ACC112 (cell line): ENCODE data around the gene MRPL50.

ENCODE experiments used
- H2AFZ ChIP-seq: fragments of 200-600 bp; sonication (generic); one replicate; pipeline ENCODE4 v1.6.0; 2017; ENCODE audit warnings: antibody characterized with exemption, low read length; ENCODE audit not compliant: unreplicated experiment
- H3K27ac ChIP-seq: fragments of 200-600 bp; sonication (generic); 2 replicates; pipeline ENCODE4 v1.5.1; 2014; ENCODE audit warnings: low read depth, mild to moderate bottlenecking, antibody characterized with exemption, low read length, moderate library complexity
- H3K27me3 ChIP-seq: fragments of 200-600 bp; sonication (generic); 2 replicates; pipeline ENCODE4 v1.6.1; 2014; ENCODE audit warnings: mild to moderate bottlenecking, antibody characterized with exemption, low read length, moderate library complexity, mixed read lengths; ENCODE audit not compliant: insufficient read depth
- H3K36me3 ChIP-seq: fragments of 200-600 bp; sonication (generic); 2 replicates; pipeline ENCODE4 v1.6.1; 2016; ENCODE audit warnings: mild to moderate bottlenecking, antibody characterized with exemption, low read length, moderate library complexity, mixed read lengths; ENCODE audit not compliant: insufficient read depth
- H3K4me1 ChIP-seq: fragments of 200-600 bp; sonication (generic); one replicate; pipeline ENCODE4 v1.6.1; 2016; ENCODE audit warnings: low read length, mixed read lengths; ENCODE audit not compliant: insufficient read depth, unreplicated experiment, control insufficient read depth
- H3K4me3 ChIP-seq: fragments of 200-600 bp; sonication (generic); 2 replicates; pipeline ENCODE4 v1.5.1; 2014; ENCODE audit warnings: mild to moderate bottlenecking, low read depth, low read length
- H3K79me2 ChIP-seq: fragments of 200-600 bp; sonication (generic); one replicate; pipeline ENCODE4 v1.6.0; 2016; ENCODE audit warnings: low read length; ENCODE audit not compliant: control insufficient read depth, unreplicated experiment, insufficient read depth

The MRPL50 gene

GRCh38 chr9:101398068-101398929, at the start of gene MRPL50, which contains the start of gene ZNF189:
TSS of gene MRPL50 (minus strand) at chr9:101398618. CDS start at chr9:101398592, 26 bp downstream.
TSS of gene ZNF189 (plus strand) at chr9:101398851. CDS start at chr9:101399157, 306 bp downstream.
- Histone ChIP-seq H3K27me3 (no peaks in the 10 kb centered on the region), H3K27ac (peak within 1 kb of the TSS; percentile 50), H2AFZ (peak within 1 kb of the TSS; percentile 91), H3K4me3 (peak within 1 kb of the TSS; percentile 89), H3K36me3 (peaks cover 56% of the 10 kb centered on the region), H3K4me1 (peaks cover 10% of the 10 kb centered on the region), H3K79me2 (peaks cover 76% of the 10 kb centered on the region)

GRCh38 chr9:101446732-101447131, 48.3 kb upstream of the MRPL50 start:
- no peak overlapping the region for H2AFZ ChIP-seq
- no peaks in the 10 kb centered on the region for H3K36me3 ChIP-seq
- H3K4me1 ChIP-seq: no peaks in the 10 kb centered on the region
- H3K79me2 ChIP-seq: no peaks in the 10 kb centered on the region
- H3K27me3 ChIP-seq: peaks cover 14% of the 10 kb centered on the region
- H3K27ac ChIP-seq: no peak overlapping the region
- H3K4me3 ChIP-seq: no peak overlapping the region

DNA sequence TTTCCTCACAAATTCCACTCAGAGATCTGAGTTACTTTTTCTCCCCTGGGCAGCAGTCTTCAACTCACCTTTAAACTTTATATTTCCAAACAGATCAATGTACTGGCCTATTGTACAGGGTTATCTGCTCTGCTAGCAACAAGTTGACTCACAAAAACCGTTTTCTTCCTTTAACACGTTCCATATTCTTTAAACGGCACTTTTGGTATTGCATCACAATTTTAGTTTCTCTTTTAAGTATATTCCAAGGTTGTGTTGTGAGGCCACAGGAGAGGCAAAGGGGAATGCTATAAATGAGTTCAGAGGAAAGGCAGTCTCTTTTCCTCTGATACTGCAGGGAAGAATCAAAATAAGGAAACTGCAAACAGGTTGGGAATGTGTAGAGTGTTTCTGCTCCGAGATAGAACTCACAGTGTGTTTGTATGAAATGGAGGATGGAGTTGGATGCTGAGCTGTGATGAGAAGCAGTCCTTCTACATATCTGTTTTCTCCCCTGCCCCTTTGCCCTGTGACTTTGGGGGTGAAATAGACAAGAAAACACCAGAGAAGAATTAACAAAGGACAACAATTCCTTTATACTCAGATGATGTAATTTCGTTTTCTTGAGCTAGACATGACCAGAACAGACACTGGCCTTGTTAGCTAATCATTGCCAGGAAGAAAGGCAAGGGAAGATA, 47.1 kb upstream of the MRPL50 start:
- H3K4me3 ChIP-seq: peak overlapping the region; percentile 66

GRCh38 chr9:101443364-101443771, 45.0 kb upstream of the MRPL50 start:
- no peaks in the 10 kb centered on the region for H3K36me3 ChIP-seq
- H2AFZ ChIP-seq: no peak overlapping the region
- no peaks in the 10 kb centered on the region for H3K4me1 ChIP-seq
- H3K27me3 ChIP-seq: peaks cover 40% of the 10 kb centered on the region
- no peak overlapping the region for H3K27ac ChIP-seq
- no peak overlapping the region for H3K4me3 ChIP-seq
- H3K79me2 ChIP-seq: no peaks in the 10 kb centered on the region

More for the DNA sequence above, 47.1 kb upstream of the MRPL50 start:
- Histone ChIP-seq H2AFZ (peak overlapping the region; percentile 71), H3K27ac (peak overlapping the region; percentile 28), H3K79me2 (no peaks in the 10 kb centered on the region), H3K36me3 (no peaks in the 10 kb centered on the region), H3K27me3 (peaks cover 19% of the 10 kb centered on the region), H3K4me1 (no peaks in the 10 kb centered on the region)

DNA sequence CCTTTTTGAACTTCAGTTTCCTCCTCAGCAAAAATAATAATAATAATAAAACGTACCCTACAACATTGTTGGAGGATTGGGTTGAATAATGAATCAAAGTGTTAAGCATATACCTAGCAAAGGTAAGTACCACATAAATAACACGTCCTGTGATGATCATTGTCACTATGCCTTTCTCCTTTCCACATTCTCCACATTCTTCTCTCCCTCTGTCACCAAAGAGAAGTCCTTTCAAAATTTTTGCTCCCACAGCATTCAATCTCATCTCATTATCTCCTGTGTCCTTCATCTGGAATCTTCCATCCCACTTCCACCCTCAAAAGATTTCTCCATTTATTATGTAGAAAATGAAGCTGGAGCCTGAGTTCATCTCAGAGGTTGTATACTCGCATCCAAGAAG, 44.3 kb upstream of the MRPL50 start:
- Histone ChIP-seq H3K4me1 (no peaks in the 10 kb centered on the region), H2AFZ (no peak overlapping the region), H3K4me3 (no peak overlapping the region), H3K27ac (no peak overlapping the region), H3K79me2 (no peaks in the 10 kb centered on the region), H3K36me3 (no peaks in the 10 kb centered on the region), H3K27me3 (peaks cover 46% of the 10 kb centered on the region)

GRCh38 chr9:101442318-101442717, 43.9 kb upstream of the MRPL50 start:
- no peaks in the 10 kb centered on the region for H3K79me2 ChIP-seq
- H3K27me3 ChIP-seq: peaks cover 50% of the 10 kb centered on the region
- no peak overlapping the region for H2AFZ ChIP-seq
- H3K4me3 ChIP-seq: no peak overlapping the region
- H3K36me3 ChIP-seq: no peaks in the 10 kb centered on the region
- H3K27ac ChIP-seq: no peak overlapping the region
- H3K4me1 ChIP-seq: no peaks in the 10 kb centered on the region

- H3K27ac ChIP-seq: no peak overlapping the region
These were observed 42.4 kb upstream of the MRPL50 start for GRCh38 chr9:101440714-101441230.

GRCh38 chr9:101438523-101438922, 40.1 kb upstream of the MRPL50 start:
- no peaks in the 10 kb centered on the region for H3K36me3 ChIP-seq
- no peak overlapping the region for H2AFZ ChIP-seq
- H3K4me3 ChIP-seq: no peak overlapping the region
- H3K27me3 ChIP-seq: peaks cover 85% of the 10 kb centered on the region
- H3K79me2 ChIP-seq: no peaks in the 10 kb centered on the region
- H3K27ac ChIP-seq: no peak overlapping the region
- no peaks in the 10 kb centered on the region for H3K4me1 ChIP-seq

More at GRCh38 chr9:101440714-101441230, 42.4 kb upstream of the MRPL50 start:
- Histone ChIP-seq H3K4me3 (no peak overlapping the region), H3K27me3 (peaks cover 66% of the 10 kb centered on the region), H3K79me2 (no peaks in the 10 kb centered on the region), H2AFZ (no peak overlapping the region), H3K36me3 (no peaks in the 10 kb centered on the region), H3K4me1 (no peaks in the 10 kb centered on the region)

GRCh38 chr9:101437806-101438232, 39.4 kb upstream of the MRPL50 start:
- H3K4me1 ChIP-seq: no peaks in the 10 kb centered on the region
- no peak overlapping the region for H2AFZ ChIP-seq
- no peaks in the 10 kb centered on the region for H3K36me3 ChIP-seq
- peaks cover 90% of the 10 kb centered on the region for H3K27me3 ChIP-seq
- no peak overlapping the region for H3K4me3 ChIP-seq
- H3K27ac ChIP-seq: no peak overlapping the region
- H3K79me2 ChIP-seq: no peaks in the 10 kb centered on the region

DNA sequence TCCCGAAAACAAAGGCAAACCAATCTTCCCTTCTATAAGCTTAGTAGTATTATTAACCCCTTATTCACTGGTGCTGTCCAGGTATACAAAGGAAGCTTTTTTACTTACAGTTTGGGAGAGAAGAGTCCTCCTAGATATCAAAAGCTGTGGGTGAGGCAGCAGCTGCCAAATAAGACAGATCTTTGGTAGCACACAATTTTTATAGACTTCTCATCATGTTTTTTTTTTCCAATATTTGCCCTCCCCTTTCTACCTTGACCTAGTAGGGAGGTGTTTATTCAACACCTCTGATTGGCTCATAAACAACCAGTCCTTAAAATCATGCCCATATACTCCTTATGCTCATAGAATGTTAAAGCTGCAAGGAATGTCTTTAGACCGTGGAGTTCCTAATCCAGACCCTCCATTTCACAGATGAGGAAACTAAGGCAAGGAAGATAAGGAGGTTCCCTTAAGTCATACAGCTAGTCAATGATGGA, 37.2 kb upstream of the MRPL50 start, which contains the start of gene ALDOB:
Gene ALDOB, minus strand, starts transcription at position 174 of the 479 bp plus-strand sequence. CDS start 4,887 bp downstream, outside the sequence.
- Histone ChIP-seq H3K4me1 (no peaks in the 10 kb centered on the region), H2AFZ (no peak within 1 kb of the TSS), H3K4me3 (no peak within 1 kb of the TSS), H3K36me3 (no peaks in the 10 kb centered on the region), H3K27ac (no peak within 1 kb of the TSS), H3K79me2 (no peaks in the 10 kb centered on the region), H3K27me3 (peaks cover 93% of the 10 kb centered on the region)
